Measurements from ENCODE around the gene MOCS3. TPM values are rescaled to one million over a fixed set of nuclear protein-coding genes. Genes with fewer than 3 reads are reported as not detected.

Gene MOCS3
- total and polyA plus RNA-seq, 2 donors from 2014 or later, result 1.9 to 5.1 TPM

DNA sequence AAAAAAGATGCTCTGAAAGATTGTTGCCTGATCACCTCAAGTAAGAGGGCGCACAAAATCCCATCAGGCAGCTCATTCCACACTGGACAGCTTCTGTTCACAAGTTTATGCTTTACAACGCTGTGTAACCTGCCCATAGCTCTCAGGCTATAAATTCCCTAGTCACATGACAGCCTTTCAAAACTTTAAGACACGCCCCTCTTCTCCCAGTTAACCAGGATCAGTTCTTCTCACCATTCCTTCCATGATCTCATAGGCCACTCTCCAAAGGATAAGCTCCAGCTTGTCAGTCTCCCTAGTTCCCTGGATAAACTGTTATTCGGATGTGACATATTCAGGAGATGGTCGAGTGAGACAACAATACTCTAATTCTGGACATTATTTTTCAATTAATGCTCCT is 42.4 kb upstream of the MOCS3 start:
- FAIRE-seq, result no peak
- Histone ChIP-seq H3K27ac (ENCODE audit: low read depth in 2 of 2, low read length in 2 of 2) (no peak overlapping the region), H3K4me1 (ENCODE audit: control insufficient read depth in 2 of 3, insufficient read depth in 2 of 3, low read depth in 1 of 3, low read length in 3 of 3) (peaks cover 6 to 25% (median 22%) of the 10 kb centered on the region in 3 donors), H3K27me3 (ENCODE audit: control insufficient read depth, insufficient read depth, low read length) (no peaks in the 10 kb centered on the region), H3K9me3 (ENCODE audit: control insufficient read depth in 2 of 3, insufficient read depth in 1 of 3, low read length in 3 of 3) (no peaks in the 10 kb centered on the region), H3K36me3 (ENCODE audit: control insufficient read depth in 2 of 3, insufficient read depth in 3 of 3, low read length in 3 of 3) (no peaks in the 10 kb centered on the region), H3K9ac (ENCODE audit: low read length in 3 of 3) (no peak overlapping the region), H3K4me3 (ENCODE audit: low read length in 3 of 3) (no peak overlapping the region)
- peak in 2 of 5 donors; percentile 56 to 75 for DNase-seq
- intact Hi-C loops (cut with DNase I), result no loop called here
- TF ChIP-seq, protein P1, sequence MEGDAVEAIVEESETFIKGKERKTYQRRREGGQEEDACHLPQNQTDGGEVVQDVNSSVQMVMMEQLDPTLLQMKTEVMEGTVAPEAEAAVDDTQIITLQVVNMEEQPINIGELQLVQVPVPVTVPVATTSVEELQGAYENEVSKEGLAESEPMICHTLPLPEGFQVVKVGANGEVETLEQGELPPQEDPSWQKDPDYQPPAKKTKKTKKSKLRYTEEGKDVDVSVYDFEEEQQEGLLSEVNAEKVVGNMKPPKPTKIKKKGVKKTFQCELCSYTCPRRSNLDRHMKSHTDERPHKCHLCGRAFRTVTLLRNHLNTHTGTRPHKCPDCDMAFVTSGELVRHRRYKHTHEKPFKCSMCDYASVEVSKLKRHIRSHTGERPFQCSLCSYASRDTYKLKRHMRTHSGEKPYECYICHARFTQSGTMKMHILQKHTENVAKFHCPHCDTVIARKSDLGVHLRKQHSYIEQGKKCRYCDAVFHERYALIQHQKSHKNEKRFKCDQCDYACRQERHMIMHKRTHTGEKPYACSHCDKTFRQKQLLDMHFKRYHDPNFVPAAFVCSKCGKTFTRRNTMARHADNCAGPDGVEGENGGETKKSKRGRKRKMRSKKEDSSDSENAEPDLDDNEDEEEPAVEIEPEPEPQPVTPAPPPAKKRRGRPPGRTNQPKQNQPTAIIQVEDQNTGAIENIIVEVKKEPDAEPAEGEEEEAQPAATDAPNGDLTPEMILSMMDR (IDR thresholded peaks at IDR 0.05; ENCODE audit: borderline replicate concordance, extremely low read depth, insufficient read depth), result no peak

DNA sequence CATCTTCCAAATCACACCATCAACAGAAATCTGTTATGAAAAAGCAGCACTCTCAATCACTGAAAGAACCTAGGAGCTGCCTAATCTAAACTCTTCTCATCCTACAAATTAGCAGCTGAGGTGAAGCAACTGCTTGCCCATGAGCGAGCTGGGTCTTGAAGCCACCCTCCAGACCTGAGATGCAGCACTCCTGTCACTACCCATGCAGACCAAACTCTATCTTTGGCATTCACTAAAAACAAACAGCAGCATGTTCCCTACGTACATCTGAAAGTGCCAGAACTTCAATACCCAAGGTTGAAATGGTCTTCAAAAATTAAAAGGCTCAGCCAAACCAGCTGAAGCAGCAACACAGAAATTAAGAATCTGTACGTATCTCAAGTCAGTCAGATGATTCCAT is 41.7 kb upstream of the MOCS3 start:
- H3K36me3 ChIP-seq (ENCODE audit: control insufficient read depth in 2 of 3, insufficient read depth in 3 of 3, low read length in 3 of 3), result no peaks in the 10 kb centered on the region
- DNase-seq (no peak), FAIRE-seq (no peak)
- no peak overlapping the region for H3K4me3 ChIP-seq (ENCODE audit: low read length in 3 of 3)
- no peaks in the 10 kb centered on the region for H3K27me3 ChIP-seq (ENCODE audit: control insufficient read depth, insufficient read depth, low read length)
- TF ChIP-seq, protein P1 (IDR thresholded peaks at IDR 0.05; ENCODE audit: borderline replicate concordance, extremely low read depth, insufficient read depth), result no peak
- H3K9ac ChIP-seq (ENCODE audit: low read length in 3 of 3), result no peak overlapping the region
- intact Hi-C loops (cut with DNase I), result no loop called here
- no peaks in the 10 kb centered on the region for H3K9me3 ChIP-seq (ENCODE audit: control insufficient read depth in 2 of 3, insufficient read depth in 1 of 3, low read length in 3 of 3)
- peaks cover 6 to 25% (median 22%) of the 10 kb centered on the region in 3 donors for H3K4me1 ChIP-seq (ENCODE audit: control insufficient read depth in 2 of 3, insufficient read depth in 2 of 3, low read depth in 1 of 3, low read length in 3 of 3)
- no peak overlapping the region for H3K27ac ChIP-seq (ENCODE audit: low read depth in 2 of 2, low read length in 2 of 2)

DNA sequence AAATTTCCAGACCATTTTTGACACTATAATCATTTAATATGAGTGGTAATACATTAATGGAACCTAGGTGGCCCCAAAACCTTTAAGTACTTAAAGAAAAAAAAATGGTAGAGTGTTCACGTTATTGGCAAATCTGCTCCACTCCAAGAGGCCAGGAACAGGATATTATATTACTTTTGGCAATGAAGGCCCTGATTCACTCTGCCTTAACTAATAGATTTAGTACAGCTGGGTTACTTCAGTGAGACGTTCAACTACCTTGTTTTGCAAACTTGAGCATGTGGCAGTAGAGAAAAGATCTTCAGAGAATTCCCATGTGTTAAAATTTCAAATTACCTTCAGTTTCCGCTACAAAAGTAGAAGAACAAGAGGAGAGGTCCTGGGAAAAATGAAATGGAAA is 40.2 kb upstream of the MOCS3 start:
- Histone ChIP-seq H3K36me3 (ENCODE audit: control insufficient read depth in 2 of 3, insufficient read depth in 3 of 3, low read length in 3 of 3) (no peaks in the 10 kb centered on the region), H3K9me3 (ENCODE audit: control insufficient read depth in 2 of 3, insufficient read depth in 1 of 3, low read length in 3 of 3) (no peaks in the 10 kb centered on the region), H3K27ac (ENCODE audit: low read depth in 2 of 2, low read length in 2 of 2) (no peak overlapping the region), H3K4me1 (ENCODE audit: control insufficient read depth in 2 of 3, insufficient read depth in 2 of 3, low read depth in 1 of 3, low read length in 3 of 3) (peaks cover 6 to 25% (median 22%) of the 10 kb centered on the region in 3 donors), H3K27me3 (ENCODE audit: control insufficient read depth, insufficient read depth, low read length) (no peaks in the 10 kb centered on the region), H3K9ac (ENCODE audit: low read length in 3 of 3) (no peak overlapping the region), H3K4me3 (ENCODE audit: low read length in 3 of 3) (no peak overlapping the region)
- no peak for FAIRE-seq
- TF ChIP-seq, protein P1 (IDR thresholded peaks at IDR 0.05; ENCODE audit: borderline replicate concordance, extremely low read depth, insufficient read depth), result no peak
- intact Hi-C loops (cut with DNase I), result no loop called here
- peak in 1 of 5 donors; percentile 29 for DNase-seq

DNA sequence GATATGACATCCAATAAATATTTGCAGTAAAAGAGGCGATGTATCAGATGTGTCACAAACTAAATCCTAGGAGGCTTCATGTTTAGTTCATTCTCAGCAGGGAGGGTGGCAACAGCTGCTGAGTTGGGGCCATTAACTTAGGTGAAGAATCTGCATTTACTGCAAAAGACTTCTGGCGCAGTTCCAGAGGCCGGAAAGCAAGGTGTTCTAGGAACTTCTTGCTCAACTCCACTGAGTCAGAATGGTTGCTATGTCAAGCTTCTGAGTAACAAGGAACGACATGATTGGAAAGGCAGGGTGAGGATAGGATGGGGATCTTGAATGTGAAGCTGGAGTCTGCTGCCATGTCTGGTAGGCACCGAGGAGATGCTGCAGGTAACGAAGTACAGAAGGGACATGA is 39.1 kb upstream of the MOCS3 start:
- no peak overlapping the region for H3K27ac ChIP-seq (ENCODE audit: low read depth in 2 of 2, low read length in 2 of 2)
- intact Hi-C loops (cut with DNase I), result no loop called here

More for the DNA sequence above, 39.1 kb upstream of the MOCS3 start:
- Histone ChIP-seq H3K9me3 (ENCODE audit: control insufficient read depth in 2 of 3, insufficient read depth in 1 of 3, low read length in 3 of 3) (no peaks in the 10 kb centered on the region), H3K4me3 (ENCODE audit: low read length in 3 of 3) (no peak overlapping the region), H3K36me3 (ENCODE audit: control insufficient read depth in 2 of 3, insufficient read depth in 3 of 3, low read length in 3 of 3) (no peaks in the 10 kb centered on the region), H3K9ac (ENCODE audit: low read length in 3 of 3) (no peak overlapping the region), H3K4me1 (ENCODE audit: control insufficient read depth in 2 of 3, insufficient read depth in 2 of 3, low read depth in 1 of 3, low read length in 3 of 3) (peaks cover 3 to 25% (median 14%) of the 10 kb centered on the region in 3 donors), H3K27me3 (ENCODE audit: control insufficient read depth, insufficient read depth, low read length) (no peaks in the 10 kb centered on the region)
- FAIRE-seq (no peak), DNase-seq (peak in 1 of 5 donors; percentile 82)
- TF ChIP-seq, protein P1 (IDR thresholded peaks at IDR 0.05; ENCODE audit: borderline replicate concordance, extremely low read depth, insufficient read depth), result no peak

Data from kidney (tissue), 14 donors.